HG03064 (cell line): ENCODE data around the gene MBNL2.
"Not testable (repeated sequence)": the region's sequence is repeated elsewhere in the genome, so short reads cannot be mapped to it uniquely, and the experiment has no call there.

Experiments used
- ATAC-seq: cut with Tn5 transposase; IDR thresholded peaks from one replicate; pipeline ENCODE4 v1.9.1; 2021; ENCODE audit warnings: low read depth; ENCODE audit not compliant: unreplicated experiment

Gene MBNL2

GRCh38 chr13:97207252-97207651 lies 14.9 kb upstream of the MBNL2 start:
- ATAC-seq, result not testable (repeated sequence)

GRCh38 chr13:97211300-97211699 lies 10.8 kb upstream of the MBNL2 start:
- ATAC-seq, result no peak

GRCh38 chr13:97212004-97212403 lies 10.1 kb upstream of the MBNL2 start:
- ATAC-seq, result no peak

GRCh38 chr13:97212601-97213040 lies 9.5 kb upstream of the MBNL2 start:
- no peak for ATAC-seq

- no peak for ATAC-seq
Measured at GRCh38 chr13:97214921-97215320, 7.2 kb upstream of the MBNL2 start.

GRCh38 chr13:97215325-97215724 lies 6.8 kb upstream of the MBNL2 start:
- ATAC-seq, result peak; percentile 70

GRCh38 chr13:97219226-97219625 lies 2.9 kb upstream of the MBNL2 start:
- no peak for ATAC-seq

GRCh38 chr13:97220151-97220900 lies 1.8 kb upstream of the MBNL2 start:
- ATAC-seq, result no peak

GRCh38 chr13:97221046-97221445 lies 1.1 kb upstream of the MBNL2 start:
- no peak for ATAC-seq

GRCh38 chr13:97221466-97221865 lies 667 bp upstream of the MBNL2 start:
- ATAC-seq, result no peak

- ATAC-seq, result no peak
Measured at GRCh38 chr13:97223037-97223710, 1.0 kb downstream of the MBNL2 start.

GRCh38 chr13:97223711-97224541 lies 1.8 kb downstream of the MBNL2 start:
- no peak for ATAC-seq

- no peak for ATAC-seq
Measured at GRCh38 chr13:97224544-97225300, 2.6 kb downstream of the MBNL2 start.

GRCh38 chr13:97225533-97225932 lies 3.4 kb downstream of the MBNL2 start:
- ATAC-seq, result no peak

- no peak for ATAC-seq
Measured at GRCh38 chr13:97226013-97226412, 3.9 kb downstream of the MBNL2 start.

- peak; percentile 61 for ATAC-seq
Measured at GRCh38 chr13:97226788-97227627, 4.9 kb downstream of the MBNL2 start.

- no peak for ATAC-seq
Measured at GRCh38 chr13:97228850-97229521, 6.9 kb downstream of the MBNL2 start.

GRCh38 chr13:97229699-97230098 lies 7.6 kb downstream of the MBNL2 start:
- ATAC-seq, result no peak
